Brain pericyte (primary cell): ENCODE measurements around the gene TMEM244.
"Not testable (repeated sequence)": the region's sequence is repeated elsewhere in the genome, so short reads cannot be mapped to it uniquely, and the experiment has no call there.

Experiments
- DNase-seq: peaks from one replicate; pipeline ENCODE4 v3.0.0-alpha.2; 2012; ENCODE audit warnings: low read depth, low spot score

The TMEM244 gene

DNA sequence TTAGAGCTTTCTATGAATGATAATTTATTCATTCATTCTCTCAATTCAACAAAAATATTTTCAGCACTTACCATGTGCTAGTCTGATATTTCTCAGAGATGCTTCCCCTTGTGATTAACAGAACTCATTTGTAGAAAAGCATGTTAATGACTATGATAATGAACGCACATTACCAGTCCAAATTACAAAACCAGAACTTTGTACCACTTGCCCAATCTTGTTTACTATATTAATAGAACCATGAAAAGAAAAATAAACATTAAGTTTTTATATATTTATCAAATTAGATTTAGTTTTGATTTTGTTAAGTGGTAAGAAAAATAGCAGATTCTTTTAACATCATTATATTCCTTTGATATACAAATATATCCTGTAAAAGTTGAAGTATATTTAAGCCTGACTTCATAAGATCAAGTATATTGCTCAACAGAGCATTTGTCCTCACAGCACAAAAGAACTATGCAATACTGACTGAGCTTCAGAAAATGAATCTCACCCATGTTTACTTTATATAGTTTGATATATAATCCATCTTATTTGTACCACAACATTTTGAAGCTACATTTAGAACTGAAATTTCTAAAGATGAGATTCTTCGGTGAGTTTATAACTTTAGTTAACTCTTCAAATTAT is 48.9 kb downstream of the TMEM244 start:
- DNase-seq = no peak

DNA sequence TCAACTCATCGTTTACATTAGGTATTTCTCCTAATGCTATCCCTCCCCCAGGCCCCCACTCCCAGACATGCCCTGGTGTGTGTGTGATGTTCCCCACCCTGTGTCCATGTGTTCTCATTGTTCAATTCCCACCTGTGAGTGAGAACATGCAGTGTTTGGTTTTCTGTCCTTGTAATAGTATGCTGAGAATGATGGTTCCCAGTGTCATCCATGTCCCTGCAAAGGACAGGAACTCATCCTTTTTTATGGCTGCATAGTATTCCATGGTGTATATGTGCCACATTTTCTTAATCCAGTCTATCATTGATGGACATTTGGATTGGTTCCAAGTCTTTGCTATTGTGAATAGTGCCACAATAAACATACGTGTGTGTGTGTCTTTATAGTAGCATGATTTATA is 54.0 kb downstream of the TMEM244 start:
- not testable (repeated sequence) for DNase-seq

DNA sequence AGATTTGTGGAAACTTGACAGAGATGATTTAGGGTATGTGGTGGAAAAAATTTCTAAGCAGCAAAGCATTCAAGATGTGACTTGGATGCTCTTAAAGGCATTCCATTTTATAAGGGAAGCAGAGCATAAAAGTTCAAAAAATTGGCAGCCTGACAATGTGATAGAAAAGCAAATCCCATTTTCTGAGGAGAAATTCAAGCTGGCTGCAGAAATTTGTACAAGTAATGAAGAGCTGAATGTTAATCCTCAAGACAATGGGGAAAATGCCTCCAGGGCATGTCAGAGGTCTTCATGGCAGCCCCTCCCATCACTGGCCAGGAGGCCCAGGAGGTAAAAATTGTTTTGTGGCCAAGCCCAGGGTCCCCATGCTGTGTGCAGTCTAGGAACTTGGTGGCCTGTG is 58.2 kb downstream of the TMEM244 start:
- not testable (repeated sequence) for DNase-seq

DNA sequence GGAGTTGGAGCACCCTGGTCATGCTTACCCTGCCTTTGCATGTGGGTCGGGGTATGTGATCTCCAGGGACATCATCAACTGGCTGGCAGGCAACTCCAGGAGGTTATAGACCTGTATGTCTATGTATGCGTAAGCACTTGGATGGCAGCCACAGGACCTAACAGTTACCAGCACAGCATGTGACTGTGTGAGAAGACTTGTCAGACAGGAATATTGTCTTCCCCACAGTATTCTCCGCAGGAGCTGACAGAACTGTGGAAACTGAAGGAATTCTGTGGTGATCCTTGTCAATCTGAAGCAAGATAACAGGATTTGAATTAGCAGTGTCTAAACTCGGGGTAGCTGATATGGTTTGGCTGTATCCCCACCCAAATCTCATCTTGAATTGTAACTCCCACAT is 59.2 kb downstream of the TMEM244 start:
- no peak for DNase-seq

DNA sequence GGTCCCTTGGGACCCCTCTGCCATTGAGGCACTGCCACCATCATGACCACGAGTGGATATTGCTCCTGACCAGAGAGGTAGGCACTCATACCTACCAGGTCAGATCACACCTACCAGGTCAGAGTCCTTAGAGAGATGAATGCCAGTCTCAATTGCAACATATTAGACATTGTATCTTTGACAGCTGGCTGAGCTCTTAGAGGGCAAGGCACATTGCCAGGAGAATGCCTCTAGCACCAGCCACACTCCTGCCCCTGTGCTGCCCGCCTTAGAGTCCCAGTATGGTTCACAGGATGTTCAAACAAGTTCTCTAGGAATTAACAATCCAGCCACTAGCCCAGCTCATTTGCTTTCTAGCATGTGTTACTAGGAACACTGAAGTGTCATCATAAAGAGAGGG is 65.9 kb downstream of the TMEM244 start:
- no peak for DNase-seq

DNA sequence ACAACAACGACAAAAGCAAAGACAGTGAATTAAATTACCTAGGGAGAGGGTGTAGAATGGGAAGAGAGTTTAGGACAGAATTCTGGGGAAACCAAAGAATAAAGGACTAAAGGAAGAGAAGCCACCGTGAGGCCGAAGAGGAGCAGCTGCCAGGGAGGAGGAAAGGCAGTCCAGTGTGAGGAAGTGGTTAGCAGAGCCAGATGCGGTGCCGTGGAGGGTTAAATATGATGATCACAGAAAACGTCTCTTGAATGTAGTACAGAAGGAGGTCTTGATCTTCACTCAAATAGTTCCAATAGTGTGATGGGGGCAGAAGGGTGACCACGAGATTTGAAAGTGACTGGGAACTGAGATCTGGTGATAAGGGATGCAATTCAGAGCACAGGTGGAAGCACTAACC is 67.7 kb downstream of the TMEM244 start:
- no peak for DNase-seq

DNA sequence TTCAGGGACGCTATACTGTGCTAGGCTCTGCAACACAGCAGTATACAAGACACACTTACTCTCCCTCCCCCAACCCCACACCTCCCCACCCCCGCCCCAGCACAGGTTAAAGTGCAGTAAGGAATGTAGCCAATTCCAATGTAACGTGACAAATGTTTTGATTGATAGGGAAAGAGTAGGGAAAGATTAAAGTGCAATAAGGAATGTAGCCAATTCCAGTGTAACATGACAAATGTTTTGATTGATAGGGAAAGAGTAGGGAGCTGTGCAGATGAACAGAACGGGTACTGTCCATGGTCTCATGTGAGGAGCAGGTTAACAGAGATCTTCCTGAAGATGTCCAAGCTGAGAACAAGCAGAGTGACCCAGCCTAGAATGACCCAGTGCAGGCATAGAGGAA is 69.1 kb downstream of the TMEM244 start:
- DNase-seq = no peak

DNA sequence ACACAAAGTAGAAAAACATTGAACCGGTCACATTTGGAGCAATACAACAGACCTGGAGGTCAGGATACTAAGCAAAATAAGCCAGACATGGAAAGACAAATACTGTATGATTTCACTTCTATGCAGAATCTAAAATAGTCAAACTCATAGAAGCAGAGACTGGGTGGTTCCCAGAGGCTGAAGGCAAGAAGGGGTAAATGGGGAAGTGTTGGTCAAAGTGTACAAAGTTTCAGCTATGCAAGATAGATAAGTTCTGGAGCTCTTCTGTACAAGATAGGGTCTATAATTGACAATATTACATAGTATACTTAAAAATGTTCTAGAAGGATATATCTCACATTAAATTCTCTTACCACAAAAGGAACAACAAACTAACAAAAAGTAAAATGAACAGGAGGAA is 70.3 kb downstream of the TMEM244 start:
- DNase-seq = no peak

DNA sequence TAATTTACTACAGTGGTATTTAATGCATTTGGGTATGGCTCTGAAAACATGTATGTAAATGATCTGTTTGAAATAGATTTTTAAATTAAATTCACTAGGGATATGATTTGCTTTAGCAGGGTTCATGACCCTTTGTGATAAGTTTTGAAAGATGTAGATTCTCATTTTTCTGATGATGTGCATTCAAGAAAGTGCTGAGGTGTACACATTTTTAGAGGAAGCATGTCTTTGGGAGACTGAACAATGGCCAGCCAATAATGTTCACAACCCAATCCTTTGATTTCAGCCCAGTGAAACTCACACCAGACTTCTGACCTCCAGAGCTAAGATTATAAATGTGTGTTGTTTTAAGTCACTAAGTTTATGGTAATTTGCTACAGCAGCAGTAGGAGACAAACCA is 71.1 kb downstream of the TMEM244 start:
- no peak for DNase-seq

DNA sequence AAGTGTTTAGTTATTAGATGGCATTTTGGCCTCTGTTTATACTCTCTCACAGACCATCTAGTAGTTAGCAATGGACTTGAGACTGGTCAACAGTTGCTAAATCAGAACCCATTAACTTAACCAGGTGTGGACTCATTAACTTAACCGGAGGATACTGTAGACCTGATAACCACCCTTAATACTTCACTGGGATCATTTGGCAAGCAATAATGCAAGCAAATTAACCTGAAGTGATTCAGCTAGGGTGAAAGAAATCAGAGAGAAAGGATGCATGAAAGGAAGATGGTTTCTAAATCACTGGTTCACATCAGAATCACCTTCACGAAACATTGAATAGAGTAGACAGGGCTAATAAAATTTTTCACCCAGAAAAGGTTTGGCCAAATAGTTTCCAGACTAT is 73.3 kb downstream of the TMEM244 start:
- DNase-seq = no peak

DNA sequence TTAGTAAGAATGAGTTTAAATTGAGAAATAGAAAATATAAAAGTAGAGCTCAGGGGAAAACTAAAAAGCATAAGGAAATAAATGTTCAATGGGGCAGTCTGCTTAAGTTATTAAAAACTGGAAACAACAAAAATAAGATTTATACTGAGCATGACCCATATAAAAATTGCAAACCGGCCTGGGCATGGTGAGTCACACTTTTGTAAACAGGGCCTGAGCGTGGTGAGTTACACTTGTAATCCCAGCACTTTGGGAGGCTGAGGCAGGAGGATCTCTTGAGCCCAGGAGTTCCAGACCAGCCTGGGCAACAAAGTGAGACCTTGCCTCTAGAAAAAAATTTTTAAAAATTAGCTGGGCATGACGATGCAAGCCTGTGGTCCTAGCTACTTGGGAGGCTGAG is 74.6 kb downstream of the TMEM244 start:
- no peak for DNase-seq

DNA sequence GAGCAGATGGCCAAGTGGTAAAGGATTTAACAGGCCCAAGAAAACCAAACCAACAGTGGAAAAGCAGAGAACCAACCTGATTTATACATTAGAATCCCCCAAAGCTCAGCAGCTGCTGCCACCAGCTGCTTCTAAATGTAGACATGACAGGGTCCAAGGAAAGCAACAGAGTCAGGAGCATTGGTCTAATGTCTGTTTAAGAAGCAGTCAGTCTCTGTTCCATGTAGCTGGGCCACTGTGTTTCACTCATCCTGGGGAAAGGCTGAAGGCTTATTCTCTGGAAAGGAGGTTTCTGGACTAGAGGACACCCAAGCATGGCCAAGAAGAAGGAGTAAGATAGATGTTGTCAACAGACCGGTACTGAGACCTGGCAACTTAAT is 75.4 kb downstream of the TMEM244 start:
- no peak for DNase-seq

DNA sequence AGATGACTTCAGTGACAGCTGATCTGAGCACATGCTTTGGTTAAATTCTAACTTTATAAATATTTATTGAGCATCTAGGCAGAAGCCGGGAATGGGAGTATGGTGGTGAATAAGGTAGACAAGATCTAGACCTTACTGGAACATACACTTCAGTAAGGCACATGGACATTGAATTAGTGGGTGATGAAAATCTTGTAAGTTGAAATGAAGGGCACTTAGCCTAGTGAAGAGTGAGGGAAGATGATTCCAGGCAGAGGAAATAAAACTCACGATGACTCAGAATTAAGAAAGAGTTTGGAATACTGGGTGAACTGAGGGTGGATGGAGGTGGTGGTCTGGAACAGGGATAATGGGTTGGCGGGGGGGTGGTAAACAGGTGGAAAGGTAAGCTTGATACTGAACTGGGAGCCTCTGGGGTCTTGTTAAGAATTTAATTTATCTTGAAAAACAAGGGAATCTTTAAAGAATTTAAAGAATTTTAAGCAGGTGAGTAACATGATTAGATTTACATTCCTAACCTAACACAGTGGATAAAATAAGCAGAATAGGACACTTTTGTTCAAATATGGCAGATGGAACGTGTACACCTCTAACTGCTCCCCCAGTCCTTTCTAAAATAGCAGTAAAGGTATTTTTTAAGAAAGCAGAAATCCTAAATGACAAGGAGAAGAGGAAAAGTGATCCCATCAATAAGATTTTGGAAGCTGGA is 75.9 kb downstream of the TMEM244 start:
- no peak for DNase-seq
